Suprapubic skin (tissue), 4 donors: Measurements from ENCODE around the gene CCNT1.

Experiments used
- CTCF ChIP-seq, 2 donors: fragments of 200-600 bp in 1 of 2; fragments of 450-650 bp in 1 of 2; sonication (generic) in 1 of 2; IDR thresholded peaks; one replicate each; pipeline ENCODE4 v1.5.1; 2016 to 2019; ENCODE audit warnings: antibody characterized with exemption in 2 of 2, mild to moderate bottlenecking in 1 of 2, moderate library complexity in 1 of 2
- EP300 ChIP-seq: sonication (generic); formaldehyde crosslinking; IDR thresholded peaks from one replicate; pipeline ENCODE4 v1.6.1; 2017; ENCODE audit warnings: antibody characterized with exemption
- POLR2A ChIP-seq, 2 donors: fragments of 450-650 bp; IDR thresholded peaks; one replicate each; pipeline ENCODE4 v1.6.1; 2017; ENCODE audit warnings: antibody characterized with exemption in 2 of 2, mild to moderate bottlenecking in 2 of 2, moderate library complexity in 2 of 2
- POLR2AphosphoS5 ChIP-seq, 3 donors: sonication (generic); formaldehyde crosslinking; IDR thresholded peaks; one replicate each; pipeline ENCODE4 v1.6.1; 2017; ENCODE audit warnings: antibody characterized with exemption in 3 of 3

DNA sequence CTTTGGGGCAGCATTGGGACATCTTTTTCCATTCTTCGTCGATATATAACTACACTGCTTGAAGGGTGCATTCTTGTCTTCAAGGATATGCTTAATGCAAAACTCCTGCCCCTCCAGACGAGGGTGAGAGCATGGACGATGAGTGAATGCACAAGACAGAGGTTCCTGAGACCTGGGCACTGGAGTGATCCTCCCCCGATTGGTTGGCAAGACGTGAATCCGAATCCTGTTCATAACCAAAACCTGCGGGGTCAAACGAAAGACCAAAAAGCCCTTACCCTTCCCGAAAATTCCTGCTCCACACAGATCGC is 35.2 kb downstream of the CCNT1 start:
- TF ChIP-seq CTCF (IDR thresholded peaks at IDR 0.05) (no peak), EP300 (no peak), POLR2AphosphoS5 (IDR thresholded peaks at IDR 0.05) (no peak), POLR2A (IDR thresholded peaks at IDR 0.05) (no peak)
